GM10266 (cell line): ENCODE results near the gene ADAMTS3.

ENCODE experiments used
- DNase-seq: peaks from one replicate; pipeline ENCODE4 v3.0.0; 2012; ENCODE audit errors: extremely low spot score
- TF ChIP-seq, protein P1 (sequence below): IDR thresholded peaks from 2 replicates; pipeline ENCODE4 v1.5.1; 2012; ENCODE audit warnings: mild to moderate bottlenecking, low read depth; ENCODE audit not compliant: control insufficient read depth, insufficient read depth; ENCODE audit errors: missing control alignments

Gene ADAMTS3

GRCh38 chr4:72529148-72529822, 39.7 kb downstream of the ADAMTS3 start:
- TF ChIP-seq, protein P1, sequence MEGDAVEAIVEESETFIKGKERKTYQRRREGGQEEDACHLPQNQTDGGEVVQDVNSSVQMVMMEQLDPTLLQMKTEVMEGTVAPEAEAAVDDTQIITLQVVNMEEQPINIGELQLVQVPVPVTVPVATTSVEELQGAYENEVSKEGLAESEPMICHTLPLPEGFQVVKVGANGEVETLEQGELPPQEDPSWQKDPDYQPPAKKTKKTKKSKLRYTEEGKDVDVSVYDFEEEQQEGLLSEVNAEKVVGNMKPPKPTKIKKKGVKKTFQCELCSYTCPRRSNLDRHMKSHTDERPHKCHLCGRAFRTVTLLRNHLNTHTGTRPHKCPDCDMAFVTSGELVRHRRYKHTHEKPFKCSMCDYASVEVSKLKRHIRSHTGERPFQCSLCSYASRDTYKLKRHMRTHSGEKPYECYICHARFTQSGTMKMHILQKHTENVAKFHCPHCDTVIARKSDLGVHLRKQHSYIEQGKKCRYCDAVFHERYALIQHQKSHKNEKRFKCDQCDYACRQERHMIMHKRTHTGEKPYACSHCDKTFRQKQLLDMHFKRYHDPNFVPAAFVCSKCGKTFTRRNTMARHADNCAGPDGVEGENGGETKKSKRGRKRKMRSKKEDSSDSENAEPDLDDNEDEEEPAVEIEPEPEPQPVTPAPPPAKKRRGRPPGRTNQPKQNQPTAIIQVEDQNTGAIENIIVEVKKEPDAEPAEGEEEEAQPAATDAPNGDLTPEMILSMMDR, result no peak
- no peak for DNase-seq

- no peak for DNase-seq
- TF ChIP-seq, protein P1, result no peak
Observed at GRCh38 chr4:72527038-72527646, 41.9 kb downstream of the ADAMTS3 start.

GRCh38 chr4:72525938-72526337, 43.1 kb downstream of the ADAMTS3 start:
- no peak for DNase-seq
- TF ChIP-seq, protein P1, result no peak

DNA sequence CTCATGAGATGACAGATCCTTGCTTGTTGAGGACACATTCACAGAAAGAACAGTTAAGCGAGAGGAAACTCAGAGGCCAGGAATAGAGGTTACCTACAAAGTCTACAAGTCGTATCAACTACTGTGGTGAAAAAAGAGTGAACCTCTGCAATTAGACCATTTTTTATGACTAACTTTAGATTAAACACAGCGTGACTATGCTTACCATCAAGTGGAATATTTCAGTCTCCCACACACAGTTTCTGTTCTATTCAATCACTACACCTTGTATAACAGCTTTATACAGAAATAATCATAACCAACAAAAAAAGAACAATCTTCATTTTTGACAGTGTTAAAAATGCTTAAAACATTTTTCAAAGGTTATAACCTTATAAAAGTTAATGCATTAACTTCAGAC, 46.6 kb downstream of the ADAMTS3 start:
- no peak for DNase-seq
- TF ChIP-seq, protein P1, result no peak

GRCh38 chr4:72513227-72513626, 55.8 kb downstream of the ADAMTS3 start:
- TF ChIP-seq, protein P1, result no peak
- no peak for DNase-seq

DNA sequence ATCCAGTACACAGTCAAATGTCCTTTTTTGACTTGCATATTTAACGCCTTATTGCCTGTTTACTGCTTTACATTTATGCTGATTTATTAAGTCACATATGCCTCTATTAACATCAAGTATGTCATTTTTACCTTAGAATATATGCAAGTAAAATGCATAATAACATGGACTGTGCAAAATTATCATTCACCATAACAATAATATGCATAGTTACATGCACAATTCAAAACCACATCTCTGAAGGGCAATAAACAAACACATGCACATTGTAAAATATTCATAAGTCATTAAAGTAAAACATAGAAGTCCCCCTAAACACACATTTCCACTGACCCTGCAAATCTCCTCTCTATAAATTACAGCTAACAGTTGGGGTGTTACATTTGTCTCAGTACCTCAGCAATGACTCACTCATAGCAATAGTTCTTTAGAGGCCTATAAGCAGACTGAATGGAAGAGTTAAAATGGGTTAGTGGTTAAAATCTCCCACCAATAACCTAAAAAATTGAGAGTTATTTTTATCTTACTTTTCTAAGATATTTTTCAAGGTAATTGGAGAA, 61.1 kb downstream of the ADAMTS3 start:
- TF ChIP-seq, protein P1, result no peak
- DNase-seq, result no peak

DNA sequence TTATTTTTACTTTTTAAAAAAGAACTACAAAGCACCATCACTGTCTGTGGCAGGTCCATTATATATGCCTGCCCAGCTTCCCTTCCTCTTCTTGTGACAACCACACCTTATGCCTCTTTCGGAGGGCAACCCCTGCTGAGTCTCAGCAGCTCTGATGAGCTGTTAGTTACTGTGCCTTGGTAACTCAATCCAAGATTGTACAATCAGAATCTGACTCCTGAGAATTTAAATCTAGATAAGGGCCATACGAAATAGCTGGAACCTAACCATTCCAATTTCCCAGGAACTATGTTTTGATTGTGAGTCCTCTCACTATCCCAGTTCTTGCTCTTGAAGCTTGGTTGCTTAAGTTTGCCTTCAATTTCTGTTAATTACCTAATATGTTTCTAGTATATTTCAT, 61.9 kb downstream of the ADAMTS3 start:
- DNase-seq, result no peak

More for the DNA sequence above, 61.9 kb downstream of the ADAMTS3 start:
- TF ChIP-seq, protein P1, result no peak
